SHP77 (cell line): ENCODE measurements around the gene KIFC3.
"Not testable (repeated sequence)": the region's sequence is repeated elsewhere in the genome, so short reads cannot be mapped to it uniquely, and the experiment has no call there.

Experiments
- DNase-seq, 2 experiments: peaks; one replicate each; lab custom pipeline; 2025; lab: John Stamatoyannopoulos, UW

Gene KIFC3

DNA sequence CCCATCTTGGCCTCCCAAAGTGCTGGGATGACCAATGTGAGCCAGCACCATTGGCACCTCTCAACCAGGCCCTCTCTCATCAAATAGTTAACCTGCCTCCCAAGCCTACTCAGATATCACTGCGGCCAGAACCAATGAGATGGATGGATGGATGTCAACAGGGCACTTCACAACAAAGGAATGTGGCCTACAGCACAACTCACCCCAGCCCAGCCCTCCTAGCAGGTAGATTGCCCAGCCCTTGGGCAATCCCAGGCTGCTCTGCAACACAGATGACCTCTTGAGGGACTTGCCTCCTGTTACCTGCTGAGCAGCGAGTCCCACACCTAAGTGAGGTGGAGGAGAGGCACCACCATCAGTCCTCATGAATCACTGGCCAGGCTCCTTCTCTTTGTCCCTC is 22.6 kb upstream of the KIFC3 start:
- DNase-seq: no peak

- no peak for DNase-seq
Measured at GRCh38 chr16:57823836-57824235, 21.5 kb upstream of the KIFC3 start.

DNA sequence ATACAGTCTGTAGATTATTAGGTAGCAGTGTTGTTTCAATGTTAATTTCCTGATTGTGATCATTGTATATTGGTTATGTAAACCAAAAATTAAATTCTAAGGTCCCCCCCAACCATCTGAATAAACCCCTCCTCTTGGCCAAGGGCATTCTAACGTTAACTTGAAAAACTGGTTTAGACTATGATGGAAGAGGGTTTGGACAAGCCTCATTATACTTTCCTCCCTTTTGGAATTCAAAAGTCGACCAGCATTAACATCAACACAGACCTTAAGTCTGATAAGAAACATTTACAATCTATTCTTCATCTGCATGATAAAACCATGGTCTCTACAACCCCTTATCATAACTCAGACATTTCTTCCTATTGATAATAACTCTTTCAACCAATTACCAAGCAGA is 20.6 kb upstream of the KIFC3 start:
- DNase-seq: no peak

GRCh38 chr16:57822018-57822553 is 19.8 kb upstream of the KIFC3 start:
- DNase-seq: no peak

DNA sequence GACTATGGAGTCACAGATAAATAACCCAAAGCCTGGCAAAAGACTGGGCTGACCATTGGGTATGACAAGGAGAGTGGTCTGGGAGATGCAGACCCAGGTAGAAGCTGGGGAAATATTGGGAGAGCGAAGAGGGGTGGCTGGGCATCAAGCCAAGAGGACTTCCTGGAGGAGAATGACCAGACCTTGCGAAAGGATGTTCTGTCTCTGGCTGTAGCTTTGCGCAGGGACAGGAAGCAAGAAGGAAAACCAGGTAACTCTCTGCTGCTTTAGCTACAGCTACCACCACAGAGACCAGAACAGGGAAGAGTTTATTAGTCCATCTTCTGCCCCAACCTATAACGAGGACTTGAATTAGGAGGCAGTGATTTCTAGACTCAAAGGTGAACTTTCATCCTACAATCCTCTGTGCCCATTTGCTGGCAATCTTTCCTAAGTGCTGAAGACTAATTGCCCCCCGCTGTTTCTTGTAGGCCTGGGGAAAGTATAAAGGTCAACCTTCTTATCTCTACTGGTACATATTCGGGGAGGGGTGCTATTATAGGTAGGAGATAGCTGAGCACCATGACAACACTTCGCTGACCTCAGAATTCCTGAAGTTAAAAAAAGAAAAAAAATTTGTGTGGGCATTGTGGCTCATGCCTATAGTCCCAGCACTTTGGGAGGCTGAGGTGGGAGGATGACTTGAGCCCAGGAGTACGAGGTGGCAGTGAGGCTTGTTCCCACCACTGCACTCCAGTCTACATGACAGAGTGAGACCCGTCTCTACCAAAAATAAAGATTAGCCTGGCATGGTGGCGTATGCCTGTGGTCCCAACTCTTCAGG is 19.1 kb upstream of the KIFC3 start:
- DNase-seq: no peak

GRCh38 chr16:57818377-57819064 is 16.2 kb upstream of the KIFC3 start:
- peak; percentile 81 to 91 for DNase-seq

GRCh38 chr16:57817680-57818079 is 15.4 kb upstream of the KIFC3 start:
- no peak for DNase-seq

DNA sequence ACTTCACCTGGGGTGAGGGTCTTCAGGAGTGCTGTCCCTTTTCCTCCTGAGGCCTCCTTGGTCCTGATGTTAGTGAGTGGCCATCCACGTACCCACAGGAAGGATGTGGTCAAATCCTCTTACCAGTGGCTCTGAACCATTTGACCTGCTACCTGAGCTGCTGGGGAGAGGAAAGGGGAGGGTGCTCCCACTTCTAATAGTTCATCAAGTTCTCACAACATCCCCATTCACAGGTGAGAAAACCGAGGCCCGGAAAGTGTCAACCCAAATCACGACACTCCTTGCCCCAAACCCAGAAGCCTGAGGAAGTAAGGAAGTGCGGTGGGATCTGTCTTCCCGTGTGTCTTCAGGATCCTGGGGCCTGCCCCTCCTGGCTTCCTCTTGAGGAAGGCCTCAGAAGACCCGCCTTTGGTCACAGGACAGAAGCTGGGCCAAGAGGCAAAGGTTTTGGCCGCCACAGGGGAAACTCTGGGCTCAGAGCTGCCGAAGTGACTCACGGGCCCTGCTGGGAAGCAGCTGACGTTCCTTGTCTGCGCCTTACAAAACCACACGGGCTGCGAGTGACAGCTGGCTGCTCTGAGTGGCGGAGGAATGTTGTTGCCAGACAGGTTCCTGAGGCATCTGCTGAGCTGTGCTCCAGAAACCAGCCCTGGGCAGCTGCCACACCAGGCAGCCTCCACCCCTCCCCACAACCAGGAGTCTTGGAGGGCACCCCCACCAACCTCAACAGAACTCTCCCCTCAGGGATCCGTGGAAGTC is 13.9 kb upstream of the KIFC3 start:
- DNase-seq: peak; percentile 38 to 61

DNA sequence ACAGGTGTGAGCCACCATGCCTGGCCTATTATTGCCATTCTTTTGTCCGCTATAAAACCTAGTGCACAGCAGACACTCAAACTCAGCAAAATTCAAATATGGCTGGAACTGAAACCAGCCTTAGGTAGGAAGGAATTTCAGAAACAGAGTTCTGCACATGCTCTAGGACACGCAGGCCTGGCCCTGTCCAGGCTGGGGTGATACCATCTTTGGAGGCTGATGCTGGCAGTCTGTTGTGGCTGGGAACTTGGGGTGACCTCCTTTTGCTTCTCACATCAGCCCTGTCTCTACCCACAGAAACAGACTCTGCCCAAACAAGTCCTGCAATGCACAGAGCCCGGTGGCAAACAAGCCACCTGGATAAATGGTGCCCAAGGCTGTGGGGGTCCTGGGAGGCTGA is 12.6 kb upstream of the KIFC3 start:
- DNase-seq: no peak

DNA sequence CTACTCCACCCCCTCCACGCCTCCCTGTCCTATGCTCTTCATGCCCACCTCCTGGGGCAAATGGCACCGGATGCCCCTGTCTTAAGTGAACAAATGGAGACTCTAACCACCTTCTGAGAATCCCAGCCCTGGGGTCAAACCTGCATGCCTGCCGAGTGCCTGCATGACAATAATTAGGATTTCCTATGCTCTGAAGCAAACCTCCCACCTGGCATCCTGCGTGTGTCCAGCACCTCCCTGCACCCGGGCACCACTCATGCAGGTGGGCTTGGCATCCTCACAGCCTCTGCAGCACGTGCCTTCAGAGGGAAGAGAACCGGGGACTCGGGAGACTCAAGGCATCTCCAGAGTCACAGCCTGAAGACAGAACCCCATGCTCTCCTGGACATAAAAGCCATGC is 11.2 kb upstream of the KIFC3 start:
- DNase-seq: no peak

- DNase-seq: not testable (repeated sequence)
Measured at GRCh38 chr16:57811340-57811739, 9.0 kb upstream of the KIFC3 start.

DNA sequence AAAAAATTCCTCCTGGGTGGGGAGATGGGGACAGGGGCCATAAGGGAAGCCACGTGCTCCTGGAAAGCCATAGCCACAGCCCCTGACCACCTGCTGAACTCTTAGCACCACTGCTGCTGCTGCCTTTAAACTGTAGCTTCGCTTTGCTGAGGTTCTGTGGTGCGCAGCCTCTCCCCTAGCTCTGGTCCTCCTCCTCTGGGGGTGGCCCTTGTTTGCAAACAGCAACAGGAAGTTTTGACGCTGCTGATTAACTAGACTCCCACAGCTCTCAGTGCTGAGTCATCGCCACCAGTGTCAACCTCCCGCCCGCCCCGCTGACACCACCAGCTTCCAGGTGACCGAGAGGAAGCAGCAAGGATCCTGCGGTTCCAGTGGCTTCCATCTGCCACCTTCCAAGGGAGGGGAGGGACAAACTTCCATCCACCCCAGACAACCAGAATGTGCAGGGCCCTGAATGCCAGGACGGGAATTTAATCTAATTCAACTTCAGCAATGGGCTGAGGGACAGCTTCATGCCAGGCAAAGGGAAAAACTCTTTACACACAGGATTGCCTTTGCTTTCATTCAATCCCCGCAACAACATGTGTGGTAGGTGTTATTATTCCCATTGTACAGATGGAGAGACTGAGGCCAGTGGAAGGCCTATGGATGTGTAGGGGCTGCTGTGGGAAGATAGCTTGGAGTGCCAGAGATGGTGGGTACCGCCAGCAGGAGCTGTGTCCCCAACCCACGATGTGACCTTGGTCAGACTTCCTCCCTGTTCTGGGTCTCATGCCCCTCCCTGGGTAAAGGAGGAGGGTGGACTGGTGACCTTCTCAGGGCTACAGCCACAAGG is 8.1 kb upstream of the KIFC3 start:
- DNase-seq: peak; percentile 28 to 85

GRCh38 chr16:57809276-57810196 is 7.2 kb upstream of the KIFC3 start:
- DNase-seq: peak in 1 of 2 experiments; percentile 40

- no peak for DNase-seq
Measured at GRCh38 chr16:57808589-57809228, 6.4 kb upstream of the KIFC3 start.

DNA sequence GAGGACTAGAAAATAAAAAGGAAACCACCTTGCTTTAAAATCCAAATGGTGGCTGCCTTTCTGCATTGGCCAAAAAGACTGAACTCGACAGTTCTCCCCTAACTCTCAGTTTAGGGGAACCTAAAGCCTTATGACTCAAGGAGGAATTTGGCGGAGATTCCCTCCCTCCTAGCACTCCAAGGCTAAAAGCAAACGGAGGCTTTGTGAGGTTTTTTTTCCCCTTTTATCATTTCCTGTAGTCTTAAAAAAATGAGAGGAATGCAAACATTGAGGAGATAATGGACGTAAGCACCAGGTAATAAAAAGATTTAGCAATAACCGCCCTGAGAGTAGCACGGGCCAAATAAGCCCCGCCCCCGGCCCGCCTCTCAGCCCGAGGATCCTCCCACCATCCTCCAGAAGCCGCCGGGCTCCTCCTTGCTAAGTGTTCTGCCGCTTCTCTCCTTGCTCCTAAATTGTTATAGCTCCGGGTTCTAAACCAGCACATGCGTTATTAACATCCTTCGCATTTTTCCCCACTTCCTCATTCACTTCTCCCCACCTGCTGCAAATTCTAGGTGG is 5.8 kb upstream of the KIFC3 start:
- DNase-seq: peak in 1 of 2 experiments; percentile 55

GRCh38 chr16:57807252-57807967 is 5.1 kb upstream of the KIFC3 start:
- DNase-seq: no peak

DNA sequence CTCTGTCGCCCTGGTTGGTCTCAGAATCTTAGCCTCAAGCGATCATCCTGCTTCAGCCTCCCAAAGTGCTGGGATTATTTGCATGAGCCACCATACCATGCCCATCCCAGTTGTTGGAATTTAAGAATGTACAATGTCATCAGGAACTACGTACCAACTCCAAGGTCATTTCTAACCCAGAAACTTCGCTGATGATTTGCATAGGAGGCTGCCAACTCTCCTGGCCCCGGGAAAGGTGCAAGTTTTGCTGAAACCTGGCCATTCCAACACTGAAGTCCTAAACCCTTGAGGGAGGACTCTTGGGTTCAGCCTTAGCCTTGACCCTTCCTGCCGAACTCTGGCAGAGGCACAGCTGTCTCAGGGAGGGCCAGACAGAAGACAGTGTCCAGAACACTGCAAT is 2.9 kb upstream of the KIFC3 start:
- DNase-seq: no peak

DNA sequence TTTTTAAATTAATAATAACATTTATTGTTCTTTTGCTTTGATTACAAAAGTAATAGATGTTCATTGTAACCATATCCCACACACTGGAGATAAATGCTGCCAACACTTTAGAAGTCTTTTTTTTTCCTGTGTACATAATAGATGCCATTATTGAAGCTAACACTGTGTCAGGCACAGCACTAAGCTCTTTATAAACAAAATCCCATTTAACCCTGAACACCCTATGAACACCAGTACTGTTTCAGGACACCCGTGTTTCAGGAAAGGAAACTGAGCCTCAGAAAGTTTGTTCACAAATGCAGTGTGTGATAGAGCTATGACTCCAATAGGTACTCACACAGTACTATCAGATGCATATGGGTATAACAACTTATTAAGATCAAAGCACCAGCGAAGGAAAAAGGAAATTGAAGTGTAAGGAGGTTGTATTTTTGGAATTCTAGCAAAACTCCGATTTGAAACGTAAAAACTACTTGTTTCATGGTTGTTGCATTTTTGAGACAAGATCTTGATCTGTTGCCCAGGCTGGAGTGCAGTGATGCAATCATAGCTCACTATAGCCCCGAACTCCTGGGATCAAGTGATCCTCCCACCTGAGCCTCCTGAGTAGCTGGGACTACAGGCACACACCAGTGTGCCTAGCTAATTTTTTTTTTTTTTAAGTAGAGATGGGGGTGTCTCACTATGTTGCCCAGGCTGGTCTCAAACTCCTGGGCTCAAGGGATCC is 2.0 kb upstream of the KIFC3 start:
- no peak for DNase-seq
